GM21390 (cell line): Measurements from ENCODE around the gene SRCIN1.
"Not testable (repeated sequence)": the region's sequence is repeated elsewhere in the genome, so short reads cannot be mapped to it uniquely, and the experiment has no call there.

Experiments
- ATAC-seq: cut with Tn5 transposase; IDR thresholded peaks from one replicate; pipeline ENCODE4 v1.9.1; 2021; ENCODE audit not compliant: unreplicated experiment

Gene SRCIN1

GRCh38 chr17:38550661-38551060 is 55.1 kb downstream of the SRCIN1 start:
- ATAC-seq: no peak

DNA sequence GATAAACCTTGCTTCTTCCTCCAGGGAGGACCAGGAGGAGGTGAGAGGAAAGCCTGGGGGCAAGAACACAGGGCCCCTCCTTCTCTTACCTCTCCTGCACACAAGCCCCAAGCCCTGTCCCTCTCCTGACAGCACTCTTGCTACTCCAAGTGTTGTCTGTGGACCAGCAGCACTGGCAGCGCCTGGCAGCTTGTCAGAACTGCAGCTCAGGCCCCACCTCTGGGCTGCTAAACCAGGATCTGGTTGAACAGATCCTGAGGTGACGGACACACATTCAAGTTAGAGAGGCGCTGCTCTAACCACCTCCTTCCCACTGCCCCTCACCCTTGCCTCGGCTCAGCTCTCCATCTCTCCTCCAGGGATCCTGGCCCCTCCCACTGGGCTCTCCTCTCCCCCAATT is 56.5 kb downstream of the SRCIN1 start:
- ATAC-seq: no peak

- ATAC-seq: no peak
Observed at GRCh38 chr17:38547444-38547843, 58.3 kb downstream of the SRCIN1 start.

GRCh38 chr17:38546396-38546795 is 59.4 kb downstream of the SRCIN1 start:
- ATAC-seq: no peak

DNA sequence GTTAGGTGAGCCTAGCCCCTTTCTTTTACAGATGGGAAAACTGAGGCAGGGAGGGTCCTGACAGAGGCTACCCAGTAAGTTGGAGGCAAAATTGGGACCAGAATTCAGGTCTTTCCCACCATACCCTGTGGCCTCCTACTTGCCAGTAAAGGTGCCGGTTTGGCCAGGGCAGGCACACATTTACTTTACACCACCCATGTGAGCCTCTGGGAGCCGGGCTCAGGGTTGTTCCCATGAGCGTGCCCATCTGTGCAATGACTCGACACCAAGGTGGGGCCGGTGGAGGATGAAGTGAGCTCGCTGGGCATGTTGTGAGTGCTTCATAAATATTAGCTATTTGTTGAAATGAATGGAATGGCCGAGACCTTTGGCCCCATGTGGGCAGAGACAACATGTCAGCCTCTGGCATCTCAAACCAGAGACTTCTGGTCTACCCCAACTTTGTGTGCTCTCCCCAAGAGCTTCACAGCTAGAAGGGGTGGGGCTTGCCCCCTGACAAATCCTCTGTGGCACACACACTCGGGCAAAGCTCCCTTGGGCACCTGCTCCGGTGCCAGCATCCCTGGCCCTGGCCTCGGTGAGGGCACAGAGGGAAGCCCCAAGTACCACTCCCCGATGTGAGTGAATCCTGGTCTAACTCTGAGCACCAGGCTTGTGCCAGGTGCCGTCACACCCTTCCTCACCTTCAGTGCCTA is 60.1 kb downstream of the SRCIN1 start:
- ATAC-seq: no peak

GRCh38 chr17:38544839-38545209 is 60.9 kb downstream of the SRCIN1 start:
- no peak for ATAC-seq

DNA sequence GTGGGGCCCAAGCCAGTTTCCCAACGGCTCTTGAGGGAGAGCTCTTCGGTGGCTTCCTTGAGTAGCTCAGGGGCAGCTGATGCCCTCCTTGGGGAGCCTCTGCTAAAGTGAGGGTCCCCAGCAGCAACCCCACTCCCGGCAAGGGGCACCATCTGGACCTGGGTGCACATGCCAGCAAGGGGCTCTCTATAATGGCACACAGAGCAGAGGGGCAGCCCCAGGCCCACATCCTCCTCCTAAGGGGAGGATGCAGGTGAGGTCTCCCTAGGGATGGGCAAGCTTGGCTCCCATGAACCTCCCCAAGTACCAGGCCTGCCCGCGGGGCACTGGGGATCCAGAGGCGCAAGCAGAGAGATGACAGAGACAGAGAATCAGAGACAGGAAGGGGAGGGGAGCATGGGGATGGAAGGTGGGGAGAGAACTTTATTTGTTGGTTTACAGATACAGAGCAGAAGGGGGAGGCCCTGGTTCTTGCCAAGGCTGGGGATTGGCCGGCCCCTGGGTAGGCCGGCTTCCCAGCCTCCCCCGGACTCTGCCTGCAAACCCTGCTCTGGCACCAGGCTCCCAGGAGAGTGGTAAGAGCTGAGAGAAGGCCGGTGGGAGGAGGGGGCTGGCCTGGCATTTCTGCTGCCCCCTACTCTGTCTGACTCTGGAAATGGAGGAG is 61.4 kb downstream of the SRCIN1 start:
- no peak for ATAC-seq

- no peak for ATAC-seq
Observed at GRCh38 chr17:38543403-38544174, 62.2 kb downstream of the SRCIN1 start.

DNA sequence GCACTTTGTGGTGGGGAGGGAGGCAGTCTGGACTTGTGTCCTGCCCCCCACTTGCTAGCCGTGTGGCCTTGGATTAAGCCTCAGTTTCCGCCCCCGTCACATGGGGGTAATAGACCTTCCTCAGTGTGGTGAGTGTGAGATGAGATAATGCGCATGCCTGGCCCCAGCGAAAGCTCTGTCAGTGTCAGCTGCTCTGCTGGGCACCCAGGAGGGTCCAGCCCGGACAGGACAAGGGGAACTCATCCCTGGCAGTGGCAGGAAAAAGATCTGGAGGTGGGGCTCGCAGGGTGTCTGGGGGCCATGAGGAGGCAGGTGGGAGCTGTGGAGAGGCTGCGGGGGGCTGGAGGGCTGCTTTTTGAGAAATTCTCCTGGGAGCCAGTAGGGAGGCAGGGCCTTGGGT is 63.5 kb downstream of the SRCIN1 start:
- ATAC-seq: no peak

DNA sequence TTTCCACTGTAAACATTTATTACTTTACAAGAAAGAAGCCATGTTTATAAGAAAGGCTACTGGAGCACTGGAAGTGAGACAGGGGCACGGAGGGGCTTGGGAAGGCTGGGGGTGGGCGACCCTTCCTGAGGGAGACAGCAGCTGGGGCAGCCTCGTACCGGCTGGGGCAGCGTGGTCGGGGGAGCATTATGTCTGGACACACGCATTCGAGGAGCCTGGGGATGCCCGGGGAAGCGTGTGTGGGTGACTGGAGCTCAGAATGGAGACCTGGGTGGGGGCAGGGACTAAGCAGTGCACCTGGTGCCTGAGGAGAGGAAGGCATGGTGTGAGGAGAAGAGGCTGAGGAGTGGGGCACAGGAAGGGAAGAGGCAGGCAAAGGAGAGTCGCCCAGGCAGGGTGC is 64.5 kb downstream of the SRCIN1 start:
- no peak for ATAC-seq

GRCh38 chr17:38540514-38541045 is 65.2 kb downstream of the SRCIN1 start:
- ATAC-seq: no peak

- no peak for ATAC-seq
Observed at GRCh38 chr17:38539386-38539785, 66.4 kb downstream of the SRCIN1 start.

GRCh38 chr17:38538906-38539305 is 66.8 kb downstream of the SRCIN1 start:
- no peak for ATAC-seq

DNA sequence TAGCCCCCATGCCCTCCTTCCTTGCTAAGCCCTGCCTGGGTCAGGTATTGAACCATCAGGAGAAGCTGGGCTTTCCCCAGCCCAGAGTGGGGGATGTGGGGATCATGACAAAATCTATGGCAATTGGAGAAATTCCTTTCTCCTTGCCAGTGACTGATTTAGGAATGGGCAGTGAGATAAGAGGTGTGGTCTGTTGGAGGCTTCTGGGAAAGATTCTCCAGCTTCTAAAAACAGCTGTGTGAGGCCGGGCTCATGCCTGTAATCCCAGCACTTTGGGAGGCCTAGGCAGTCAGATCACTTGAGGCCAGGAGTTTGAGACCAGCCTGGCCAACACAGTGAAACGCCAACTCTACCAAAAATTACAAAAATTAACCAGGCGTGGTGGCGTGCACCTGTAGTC is 69.1 kb downstream of the SRCIN1 start:
- ATAC-seq: no peak

DNA sequence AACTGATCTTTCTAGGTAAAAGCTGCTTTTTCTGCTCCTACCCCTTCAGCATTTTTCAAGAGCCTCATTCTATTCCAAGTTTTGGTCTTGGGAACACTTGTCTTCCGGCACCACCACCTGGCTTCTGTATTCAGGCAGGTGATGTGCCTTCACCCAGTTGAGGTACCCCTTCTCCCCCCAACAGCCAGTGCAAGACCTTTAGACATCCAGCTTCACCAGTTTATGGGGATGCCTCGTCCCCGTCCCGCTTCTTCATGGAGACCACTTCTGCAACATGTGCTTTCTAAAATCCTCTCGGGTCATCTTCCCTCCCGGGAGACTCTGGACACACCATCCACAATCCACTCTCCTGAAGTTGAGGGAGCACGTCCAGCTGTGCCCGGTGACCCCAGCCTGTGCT is 69.9 kb downstream of the SRCIN1 start:
- no peak for ATAC-seq

DNA sequence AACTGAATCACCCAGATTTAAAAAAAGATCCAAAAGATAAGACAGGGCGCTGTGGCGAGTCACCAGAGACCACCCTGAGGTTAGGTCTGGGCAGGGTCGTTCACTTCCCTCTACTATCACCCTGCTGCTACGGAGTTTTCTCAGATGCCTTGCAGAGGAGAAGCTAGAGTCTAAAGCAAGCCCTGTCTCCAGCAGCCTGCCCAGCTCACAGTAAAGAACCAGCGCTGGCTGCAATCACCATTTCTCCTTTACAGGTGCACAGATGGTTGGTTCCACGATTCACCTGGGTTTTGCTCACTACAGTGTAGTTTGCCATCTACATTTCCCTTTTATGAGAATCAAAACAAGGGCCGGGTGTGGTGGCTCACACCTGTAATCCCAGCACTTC is 71.3 kb downstream of the SRCIN1 start:
- ATAC-seq: no peak

DNA sequence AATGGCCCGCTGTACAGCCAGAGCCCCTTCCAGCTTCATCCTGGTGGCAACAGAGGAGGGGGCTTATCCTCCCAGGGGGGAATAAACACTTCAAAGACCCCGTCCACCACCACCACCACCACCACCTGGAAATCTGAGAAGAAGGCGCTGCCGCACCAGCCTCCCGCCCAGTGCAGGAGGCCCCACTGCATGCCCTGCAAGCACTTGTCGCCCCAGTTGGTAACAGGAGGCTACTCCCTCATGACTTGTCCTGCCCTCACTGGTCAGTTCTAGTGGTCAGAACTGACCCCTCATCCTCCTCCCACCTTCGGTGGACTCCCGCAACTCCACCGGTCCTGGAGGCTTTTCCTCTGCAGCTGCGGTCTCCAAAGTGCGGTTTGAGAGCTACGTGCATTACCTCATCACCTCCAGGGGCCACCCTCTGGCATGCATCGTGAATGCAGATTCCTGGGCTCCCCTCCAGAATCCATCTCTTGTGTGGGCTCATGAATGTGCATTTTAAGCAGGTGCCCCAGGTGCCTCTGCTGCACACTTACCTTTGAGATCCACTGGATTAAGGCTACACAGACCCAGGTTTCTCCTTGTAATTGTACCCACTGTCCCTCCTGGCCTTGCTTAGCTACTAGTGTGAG is 71.8 kb downstream of the SRCIN1 start:
- ATAC-seq: no peak

GRCh38 chr17:38533241-38533640 is 72.5 kb downstream of the SRCIN1 start:
- ATAC-seq: no peak

- ATAC-seq: no peak
Observed at GRCh38 chr17:38532451-38532850, 73.3 kb downstream of the SRCIN1 start.

DNA sequence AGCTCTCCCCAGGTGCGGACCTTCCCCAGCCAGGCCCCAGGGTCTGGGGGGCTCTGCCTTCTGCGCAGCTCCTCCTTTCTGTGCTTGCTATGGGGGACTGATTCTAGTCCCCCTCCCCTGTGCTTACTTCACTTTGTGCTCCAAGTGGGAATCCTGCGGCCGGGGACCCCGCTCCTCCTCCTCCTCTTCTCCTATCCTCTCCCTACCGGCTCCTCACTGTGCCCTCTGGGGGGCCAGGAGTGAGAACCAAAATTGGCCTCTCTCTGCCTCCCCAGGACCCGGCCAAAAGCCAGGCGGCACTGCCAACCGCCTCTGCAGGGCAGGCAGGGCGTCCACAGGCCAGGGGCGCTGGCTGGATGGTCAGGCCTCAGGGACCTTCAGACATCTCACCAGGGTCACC is 74.0 kb downstream of the SRCIN1 start:
- not testable (repeated sequence) for ATAC-seq

- not testable (repeated sequence) for ATAC-seq
Observed at GRCh38 chr17:38530856-38531255, 74.9 kb downstream of the SRCIN1 start.
